T-helper 2 cell (primary cell): ENCODE results near the gene PCK2.

ENCODE experiments used
- DNase-seq, 5 experiments: peaks; one replicate each; pipeline versions ENCODE4 v3.0.0 to v3.0.0-alpha.2; 2012 to 2022

PCK2 gene

GRCh38 chr14:24121210-24121609 lies 27.1 kb downstream of the PCK2 start:
- DNase-seq, result no peak

- DNase-seq, result no peak
Observed at GRCh38 chr14:24122416-24122815, 28.3 kb downstream of the PCK2 start.

GRCh38 chr14:24122898-24123297 lies 28.8 kb downstream of the PCK2 start:
- no peak for DNase-seq

- no peak for DNase-seq
Observed at GRCh38 chr14:24123424-24124417, 29.6 kb downstream of the PCK2 start.

- no peak for DNase-seq
Observed at GRCh38 chr14:24126939-24127338, 32.8 kb downstream of the PCK2 start.

- DNase-seq, result no peak
Observed at GRCh38 chr14:24127673-24128072, 33.6 kb downstream of the PCK2 start.

GRCh38 chr14:24129410-24129998 lies 35.4 kb downstream of the PCK2 start:
- no peak for DNase-seq

GRCh38 chr14:24130380-24130716 lies 36.2 kb downstream of the PCK2 start, which contains the start of gene FITM1:
Gene FITM1 (plus strand): TSS chr14:24130659. CDS start chr14:24131564, 905 bp downstream.
- no peak for DNase-seq

GRCh38 chr14:24130717-24131548 lies 36.8 kb downstream of the PCK2 start:
- no peak for DNase-seq

- DNase-seq, result no peak
Observed at GRCh38 chr14:24131549-24131966, 37.4 kb downstream of the PCK2 start.

- peak in 1 of 5 experiments; percentile 10 for DNase-seq
Observed at GRCh38 chr14:24132061-24132685, 38.1 kb downstream of the PCK2 start.

- DNase-seq, result no peak
Observed at GRCh38 chr14:24132976-24133375, 38.9 kb downstream of the PCK2 start.

- DNase-seq, result no peak
Observed at GRCh38 chr14:24133735-24134134, 39.6 kb downstream of the PCK2 start.

- peak in 1 of 5 experiments; percentile 19 for DNase-seq
Observed at GRCh38 chr14:24135584-24135833, 41.4 kb downstream of the PCK2 start.

- DNase-seq, result peak; percentile 87 to 93 (median 90)
Observed at GRCh38 chr14:24135834-24136683, 41.9 kb downstream of the PCK2 start, which contains the start of gene PSME1. Gene PSME1 (plus strand): TSS chr14:24136194. CDS start chr14:24136263, 69 bp downstream.

GRCh38 chr14:24136684-24137528 lies 42.8 kb downstream of the PCK2 start:
- DNase-seq, result peak in 1 of 5 experiments; percentile 42

GRCh38 chr14:24137529-24138395 lies 43.7 kb downstream of the PCK2 start:
- DNase-seq, result no peak

- DNase-seq, result no peak
Observed at GRCh38 chr14:24138396-24139271, 44.5 kb downstream of the PCK2 start.
